Astrocyte (in vitro differentiated cells and primary cell): ENCODE results near the gene FAM168B.
"Not testable (repeated sequence)": the region's sequence is repeated elsewhere in the genome, so short reads cannot be mapped to it uniquely, and the experiment has no call there.

Experiments
- EZH2 ChIP-seq: IDR thresholded peaks from 2 replicates; pipeline ENCODE4 v1.6.1; 2012; ENCODE audit warnings: mild to moderate bottlenecking, low read length, inconsistent platforms; ENCODE audit not compliant: insufficient read depth
- TF ChIP-seq, protein P1 (sequence below): IDR thresholded peaks from 2 replicates; pipeline ENCODE4 v1.5.1; 2011; ENCODE audit warnings: low read depth, mild to moderate bottlenecking, inconsistent platforms, low read length, moderate library complexity; ENCODE audit not compliant: insufficient read depth

DNA sequence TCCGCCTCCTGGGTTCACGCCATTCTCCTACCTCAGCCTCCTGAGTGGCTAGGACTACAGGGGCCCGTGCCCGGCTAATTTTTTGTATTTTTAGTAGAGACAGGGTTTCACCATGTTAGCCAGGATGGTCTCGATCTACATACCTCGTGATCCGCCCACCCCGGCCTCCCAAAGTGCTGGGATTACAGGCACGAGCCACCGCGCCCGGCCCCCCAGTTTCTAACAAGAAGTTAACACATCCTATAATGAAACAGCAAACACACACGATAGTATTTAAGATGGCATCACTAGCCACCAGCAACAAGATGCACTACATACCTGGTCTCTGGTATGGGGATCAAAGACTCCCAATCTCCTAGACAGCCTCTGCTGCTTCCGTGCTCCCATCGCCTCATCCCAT, 17.7 kb downstream of the FAM168B start:
- TF ChIP-seq, protein P1, sequence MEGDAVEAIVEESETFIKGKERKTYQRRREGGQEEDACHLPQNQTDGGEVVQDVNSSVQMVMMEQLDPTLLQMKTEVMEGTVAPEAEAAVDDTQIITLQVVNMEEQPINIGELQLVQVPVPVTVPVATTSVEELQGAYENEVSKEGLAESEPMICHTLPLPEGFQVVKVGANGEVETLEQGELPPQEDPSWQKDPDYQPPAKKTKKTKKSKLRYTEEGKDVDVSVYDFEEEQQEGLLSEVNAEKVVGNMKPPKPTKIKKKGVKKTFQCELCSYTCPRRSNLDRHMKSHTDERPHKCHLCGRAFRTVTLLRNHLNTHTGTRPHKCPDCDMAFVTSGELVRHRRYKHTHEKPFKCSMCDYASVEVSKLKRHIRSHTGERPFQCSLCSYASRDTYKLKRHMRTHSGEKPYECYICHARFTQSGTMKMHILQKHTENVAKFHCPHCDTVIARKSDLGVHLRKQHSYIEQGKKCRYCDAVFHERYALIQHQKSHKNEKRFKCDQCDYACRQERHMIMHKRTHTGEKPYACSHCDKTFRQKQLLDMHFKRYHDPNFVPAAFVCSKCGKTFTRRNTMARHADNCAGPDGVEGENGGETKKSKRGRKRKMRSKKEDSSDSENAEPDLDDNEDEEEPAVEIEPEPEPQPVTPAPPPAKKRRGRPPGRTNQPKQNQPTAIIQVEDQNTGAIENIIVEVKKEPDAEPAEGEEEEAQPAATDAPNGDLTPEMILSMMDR: not testable (repeated sequence)
- TF ChIP-seq EZH2: not testable (repeated sequence)
